NCI-H2107 treated with DMSO at 0.1 percent for 48 hours (cell line): ENCODE measurements around the gene TPTE2.
"Not testable (repeated sequence)": the region's sequence is repeated elsewhere in the genome, so short reads cannot be mapped to it uniquely, and the experiment has no call there.

Experiments
- DNase-seq: peaks from one replicate; lab custom pipeline; 2025; ENCODE audit not compliant: unreplicated experiment; lab: John Stamatoyannopoulos, UW

The TPTE2 gene

DNA sequence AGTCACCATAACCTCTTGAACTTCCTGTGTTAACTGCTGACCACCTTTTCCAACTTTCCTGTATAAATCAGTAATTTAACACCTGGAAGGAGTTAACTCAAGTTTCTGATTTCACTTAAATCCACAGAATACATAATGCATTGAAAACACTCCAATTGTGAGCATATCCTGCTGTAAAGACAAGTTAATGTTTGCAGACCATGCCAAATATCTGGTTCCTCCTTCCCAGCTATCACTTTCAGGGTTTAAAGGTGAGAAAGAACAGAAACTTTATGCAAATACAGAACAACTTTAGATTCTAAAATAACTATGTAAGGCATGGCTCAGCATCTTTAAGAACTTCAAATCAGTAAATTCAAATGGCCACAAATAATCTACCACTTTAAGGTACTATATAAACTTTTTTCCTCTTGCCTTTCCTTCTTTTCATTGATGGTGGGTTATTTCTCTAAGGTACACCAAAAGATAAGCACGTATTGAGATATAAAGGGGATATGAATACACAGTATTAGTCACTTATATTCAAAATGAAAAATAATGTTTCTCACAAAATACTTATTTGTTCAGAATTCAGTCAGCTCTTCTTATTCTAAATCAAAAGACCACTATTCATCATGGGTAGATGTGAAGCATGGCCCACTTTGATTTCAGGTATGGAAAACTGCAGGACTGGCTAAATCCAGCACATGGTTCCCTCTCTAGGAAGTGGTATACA lies 6.6 kb upstream of the TPTE2 start:
- DNase-seq, result no peak

DNA sequence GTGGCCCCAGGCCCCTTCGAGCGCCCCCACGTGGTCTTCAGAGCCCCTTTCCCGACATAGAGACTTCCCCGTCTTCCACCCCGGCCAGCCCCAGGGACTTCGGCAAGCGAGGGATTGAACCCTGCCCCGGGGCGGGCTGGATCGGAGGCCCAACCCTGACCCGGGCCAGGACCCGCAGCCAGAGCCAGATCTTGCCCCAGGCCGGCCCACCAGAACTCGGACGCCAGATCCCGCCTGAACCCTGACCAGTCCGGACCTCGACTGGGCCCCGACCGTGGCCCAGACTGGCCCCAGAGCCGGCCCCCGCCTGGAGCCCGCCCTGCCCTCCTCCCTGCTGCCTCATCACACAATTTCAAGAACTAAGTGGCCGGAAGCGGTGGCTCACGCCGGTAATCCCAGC lies 253 bp upstream of the TPTE2 start:
- DNase-seq, result no peak

GRCh38 chr13:19560672-19561071 lies 660 bp downstream of the TPTE2 start:
- DNase-seq, result not testable (repeated sequence)

- DNase-seq, result not testable (repeated sequence)
Observed at GRCh38 chr13:19559739-19560138, 1.6 kb downstream of the TPTE2 start.

DNA sequence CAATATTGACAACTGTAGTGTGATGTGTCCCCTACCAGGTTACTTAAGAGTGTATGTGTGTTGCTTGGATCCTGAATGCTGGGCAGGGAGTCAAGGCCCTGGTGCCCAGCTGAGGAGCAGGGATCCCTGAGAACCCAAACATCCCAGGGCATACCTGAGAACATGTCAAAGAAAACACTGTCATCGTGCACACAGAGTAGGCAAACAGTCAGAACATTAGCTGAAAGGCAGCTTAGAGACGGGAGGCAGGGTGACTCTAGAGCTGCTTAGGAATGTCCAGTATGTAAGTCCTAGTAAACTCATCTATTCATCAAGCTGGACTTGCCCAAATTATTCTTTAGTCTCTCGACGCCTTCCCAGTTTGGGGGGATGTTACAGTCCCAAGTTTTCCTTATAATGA lies 4.0 kb downstream of the TPTE2 start:
- not testable (repeated sequence) for DNase-seq

- DNase-seq, result not testable (repeated sequence)
Observed at GRCh38 chr13:19549245-19549644, 12.1 kb downstream of the TPTE2 start.

DNA sequence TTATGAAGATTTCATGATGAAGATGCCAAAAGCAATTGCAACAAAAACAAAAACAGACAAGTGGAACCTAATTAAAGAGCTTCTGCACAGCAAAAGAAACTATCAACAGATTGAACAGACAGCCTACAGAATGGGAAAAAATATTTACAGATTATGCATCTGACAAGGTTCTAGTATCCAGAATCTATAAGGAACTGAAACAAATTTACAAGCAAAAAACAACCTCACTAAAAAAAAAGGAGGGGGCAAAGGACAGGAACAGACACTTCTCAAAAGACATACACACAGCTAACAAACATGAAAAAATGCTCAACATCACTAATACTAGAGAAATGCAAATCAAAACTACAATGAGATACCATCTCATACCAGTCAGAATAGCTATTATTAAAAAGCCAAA lies 35.7 kb downstream of the TPTE2 start:
- DNase-seq, result not testable (repeated sequence)

DNA sequence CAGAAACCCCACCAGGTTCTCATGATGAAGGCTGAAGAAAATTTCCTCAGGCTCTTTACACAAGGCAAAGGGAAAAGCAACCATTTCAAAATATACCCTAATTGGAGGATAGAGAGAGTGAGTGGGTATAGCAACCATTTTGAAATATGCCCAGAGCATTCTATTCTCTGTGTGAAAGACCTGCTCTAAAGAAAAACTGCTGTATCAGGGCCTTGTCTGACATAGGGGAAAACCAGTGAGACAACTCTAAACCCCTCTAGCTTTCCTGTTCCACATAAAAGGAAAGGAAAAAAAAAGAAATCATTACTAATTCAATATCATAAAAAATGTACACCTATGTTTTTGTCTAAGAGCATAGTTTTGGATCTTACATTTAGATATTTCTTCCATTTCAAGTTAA lies 42.3 kb downstream of the TPTE2 start:
- no peak for DNase-seq

DNA sequence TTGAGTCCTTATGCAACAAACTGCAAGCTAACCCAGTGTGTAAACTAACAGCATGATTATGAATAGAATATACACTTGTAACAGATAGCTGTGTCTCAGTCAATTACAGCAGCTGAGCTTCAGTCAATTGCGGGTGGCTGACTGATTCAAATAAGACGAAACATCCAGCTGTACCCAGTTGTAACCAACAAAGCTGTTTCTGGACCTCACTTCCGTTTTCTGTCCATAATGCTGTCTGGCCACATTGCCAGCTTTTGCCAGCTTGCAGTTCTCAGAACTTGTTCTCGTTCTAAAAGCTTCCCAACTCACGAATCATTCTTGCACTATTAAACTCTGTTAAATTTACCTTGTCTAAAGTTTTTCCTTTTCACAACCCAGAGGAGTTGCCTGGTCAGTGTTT lies 53.7 kb downstream of the TPTE2 start:
- DNase-seq, result not testable (repeated sequence)

- not testable (repeated sequence) for DNase-seq
Observed at GRCh38 chr13:19460126-19460525, 101.2 kb downstream of the TPTE2 start.

DNA sequence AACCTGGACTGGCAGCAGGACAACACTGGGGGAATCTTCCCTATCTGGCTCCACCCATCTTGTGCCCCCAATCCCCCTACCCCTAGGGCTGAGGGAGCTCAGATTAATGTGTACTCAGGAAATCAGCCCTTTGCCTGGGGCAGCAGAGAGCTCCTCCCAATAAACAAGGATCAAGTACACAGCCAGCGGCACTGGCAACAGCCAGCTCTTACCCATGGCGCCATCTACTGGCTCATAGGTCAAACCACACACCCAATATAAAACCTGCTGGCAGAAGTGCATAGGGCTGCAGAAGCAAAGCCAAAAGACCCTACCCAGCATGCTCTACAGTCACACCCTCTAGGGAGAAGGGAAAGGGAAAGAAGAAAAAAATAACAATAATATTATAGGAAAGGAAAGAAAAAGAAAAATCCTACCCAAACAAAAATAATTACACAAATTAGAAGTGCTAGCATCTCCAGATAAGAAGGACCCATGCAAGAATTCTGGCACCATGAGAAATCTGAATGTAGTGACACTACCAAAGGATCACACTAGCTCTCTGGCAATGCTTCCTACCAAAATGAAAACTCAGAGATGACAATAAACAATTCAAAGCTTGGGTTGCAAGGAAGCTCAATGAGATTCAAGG lies 122.2 kb downstream of the TPTE2 start:
- DNase-seq, result not testable (repeated sequence)

DNA sequence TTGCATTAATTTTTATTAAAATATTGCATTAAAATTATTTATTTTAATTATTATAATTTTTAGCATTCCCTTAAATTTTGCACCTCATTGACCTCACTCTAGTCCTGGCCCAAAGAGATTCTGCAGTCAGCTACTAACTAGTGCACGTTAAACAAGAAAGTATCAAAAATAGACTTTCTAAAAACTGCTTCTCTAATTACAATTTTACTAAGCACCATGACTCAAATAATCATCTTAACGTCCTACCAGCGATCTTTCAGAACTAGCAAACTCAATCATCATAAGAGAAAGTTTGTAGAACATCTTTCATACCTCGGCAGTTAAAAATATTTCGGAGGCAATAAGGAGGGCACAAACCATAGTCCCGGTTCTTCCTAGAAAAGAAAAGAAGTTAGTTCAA lies 123.6 kb downstream of the TPTE2 start:
- not testable (repeated sequence) for DNase-seq

- DNase-seq, result not testable (repeated sequence)
Observed at GRCh38 chr13:19422236-19422635, 139.1 kb downstream of the TPTE2 start.

DNA sequence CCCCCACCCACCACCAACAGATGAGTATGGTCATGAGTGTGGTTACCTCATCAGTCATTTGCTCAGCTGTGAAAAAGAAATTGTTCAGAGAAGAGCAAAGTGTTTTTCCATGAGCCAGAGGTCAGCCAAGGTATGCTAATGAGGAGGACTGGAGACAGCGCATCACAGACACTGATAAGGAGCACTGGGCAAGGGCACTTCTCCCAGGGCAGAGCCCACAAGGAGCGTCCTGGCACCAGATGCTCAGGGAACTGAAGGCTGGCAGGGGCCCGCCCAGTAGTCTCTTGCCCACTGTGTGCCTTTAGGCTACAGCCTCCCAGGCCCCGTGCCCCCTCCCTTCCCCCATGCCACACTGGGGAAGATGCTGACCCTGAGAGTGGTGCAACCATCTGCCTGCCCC lies 148.8 kb downstream of the TPTE2 start:
- not testable (repeated sequence) for DNase-seq

- DNase-seq, result not testable (repeated sequence)
Observed at GRCh38 chr13:19382746-19383511, 178.4 kb downstream of the TPTE2 start.

DNA sequence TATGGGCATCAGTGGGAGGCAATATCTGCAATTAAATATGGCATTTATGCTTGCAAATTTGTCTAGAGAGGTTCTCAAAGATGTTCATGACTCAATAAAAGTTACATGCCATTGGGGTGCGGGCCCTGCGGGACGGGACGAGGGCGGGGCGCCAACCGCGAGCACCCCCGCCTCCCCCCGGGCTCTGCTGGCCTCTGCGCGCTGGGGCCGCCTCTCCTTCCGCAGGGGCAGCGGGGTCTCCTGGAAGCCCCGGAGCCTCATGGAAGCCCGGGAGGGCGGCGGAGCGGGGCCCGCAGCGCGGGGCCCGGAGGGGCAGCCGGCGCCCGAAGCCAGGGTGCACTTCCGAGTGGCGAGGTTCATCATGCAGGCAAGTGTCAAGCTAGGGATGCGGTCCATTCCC lies 179.2 kb downstream of the TPTE2 start:
- DNase-seq, result no peak
